ENCODE results near the gene OR2AG2.

Gene OR2AG2

DNA sequence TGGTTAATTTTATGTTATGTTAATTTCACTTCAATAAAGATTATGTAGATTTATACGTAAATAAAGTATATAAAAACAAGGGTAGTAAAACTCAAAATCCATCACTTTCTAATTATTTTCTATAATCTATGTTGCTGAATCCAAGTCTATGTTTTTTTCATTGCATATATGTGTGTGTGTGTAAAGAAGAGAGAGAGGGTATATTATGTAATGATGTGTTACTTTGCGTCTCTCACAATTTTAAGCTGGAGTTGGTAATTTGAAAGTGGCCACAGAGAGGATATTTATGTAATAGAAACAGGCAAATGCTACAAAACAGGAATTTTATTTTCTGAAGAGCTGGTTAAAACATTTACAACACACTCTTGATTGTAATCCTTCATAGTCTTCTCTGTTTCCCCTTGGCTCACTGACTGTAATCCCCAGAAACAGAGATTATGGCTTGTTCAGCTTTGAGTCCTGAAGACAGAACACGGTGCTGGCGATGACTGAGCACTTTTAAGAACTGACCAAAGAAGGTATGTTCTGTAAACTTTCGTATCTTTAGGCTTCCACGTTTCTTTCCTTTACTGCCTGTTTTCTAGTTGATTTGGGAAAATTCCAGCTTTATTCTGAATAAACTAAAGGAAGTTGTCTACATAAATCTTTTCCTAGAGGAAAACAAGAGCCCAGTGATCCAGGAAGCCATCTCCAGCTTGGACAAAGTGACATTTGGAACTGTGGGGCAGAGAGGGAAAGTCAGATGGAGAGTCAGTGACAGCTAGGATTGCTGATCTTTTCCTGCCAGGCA is 43.6 kb downstream of the OR2AG2 start:
- TF ChIP-seq ZNF274 (IDR thresholded peaks at IDR 0.05; ENCODE audit: low read depth, low read length): no peak
- H3K4me3 ChIP-seq (ENCODE audit: low read length): no peak overlapping the region

DNA sequence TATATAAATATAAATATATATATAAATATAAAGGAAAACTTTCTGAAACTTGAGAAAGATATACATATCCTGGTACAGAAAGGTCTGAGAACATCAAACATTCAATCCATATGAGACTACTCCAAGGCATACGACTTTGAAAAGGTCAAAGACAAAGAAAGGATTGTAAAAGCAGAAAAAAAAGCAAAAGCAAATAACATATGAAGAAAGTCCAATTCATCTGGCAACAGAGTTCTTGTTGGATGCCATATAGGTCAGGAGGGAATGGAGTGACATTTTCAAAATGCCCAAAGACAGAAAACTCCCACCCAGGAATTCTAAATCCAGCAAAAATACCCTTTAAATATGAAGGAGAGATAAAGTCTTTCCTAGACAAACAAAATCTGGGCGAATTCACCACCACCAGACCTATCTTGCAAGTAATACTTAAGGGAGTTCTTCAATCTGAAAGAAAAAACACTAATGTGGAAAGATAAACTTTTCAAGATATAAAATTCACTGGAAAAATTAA is 46.3 kb downstream of the OR2AG2 start:
- TF ChIP-seq ZNF274 (IDR thresholded peaks at IDR 0.05; ENCODE audit: low read depth, low read length): no peak
- H3K4me3 ChIP-seq (ENCODE audit: low read length): no peak overlapping the region

DNA sequence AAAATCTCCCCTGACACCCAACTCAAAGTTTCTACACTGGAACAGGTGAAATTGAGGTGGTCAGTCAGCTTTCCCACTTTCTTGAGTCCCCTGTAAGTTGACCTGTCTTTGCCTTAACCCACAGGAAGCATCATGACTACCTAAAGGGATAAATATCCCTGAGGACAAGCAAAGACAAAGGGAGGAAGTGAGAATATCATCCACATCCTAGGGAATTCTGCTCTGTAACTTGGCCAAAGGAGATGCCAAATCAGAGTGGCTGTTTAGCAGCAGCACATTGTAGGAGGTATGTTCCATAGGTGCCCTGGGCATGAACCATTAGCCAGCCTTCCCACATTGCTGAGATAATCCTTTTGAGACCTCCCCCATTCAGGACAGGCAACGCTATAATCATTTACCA is 47.8 kb downstream of the OR2AG2 start:
- no peak for TF ChIP-seq ZNF274 (IDR thresholded peaks at IDR 0.05; ENCODE audit: low read depth, low read length)
- H3K4me3 ChIP-seq (ENCODE audit: low read length): no peak overlapping the region

DNA sequence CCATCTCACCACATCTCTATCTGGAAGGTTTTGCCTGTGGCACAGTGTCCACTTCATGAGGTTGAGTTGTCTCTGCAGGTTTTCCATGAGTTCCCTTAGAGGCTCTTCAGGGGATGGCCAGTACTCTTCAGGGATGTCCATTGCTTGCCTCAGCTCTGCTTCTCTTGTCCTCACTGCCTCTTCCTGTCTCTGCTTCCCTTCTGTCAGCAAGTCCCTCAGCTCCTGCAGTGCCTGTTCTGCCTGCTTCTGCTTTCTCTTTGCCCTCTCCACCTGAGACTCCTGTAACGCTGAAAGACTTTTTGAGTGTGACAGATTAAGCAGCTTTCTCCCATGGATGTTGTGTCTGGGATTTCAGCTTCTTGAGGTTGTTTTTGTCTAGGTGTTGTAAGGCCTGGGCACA is 50.4 kb downstream of the OR2AG2 start:
- TF ChIP-seq ZNF274 (IDR thresholded peaks at IDR 0.05; ENCODE audit: low read depth, low read length): no peak

DNA sequence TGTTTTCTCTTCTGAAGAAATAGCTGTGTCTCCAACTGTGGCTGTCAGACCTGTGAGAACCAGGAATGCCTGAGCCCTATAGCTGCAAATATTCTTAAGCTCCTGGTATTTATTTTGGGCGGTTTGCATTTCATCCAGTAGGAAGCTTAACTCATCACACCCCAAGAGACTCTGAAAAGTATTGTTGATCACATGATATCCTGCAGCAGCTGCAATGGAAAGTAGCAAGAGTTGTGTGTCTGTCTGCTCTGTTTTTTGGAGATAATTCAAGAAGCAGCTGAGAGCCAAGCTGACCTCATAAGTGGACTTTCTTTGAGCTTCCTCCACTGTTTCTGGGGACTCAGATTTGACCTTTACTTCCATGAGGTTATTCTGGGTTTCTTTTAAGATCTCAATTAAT is 52.2 kb downstream of the OR2AG2 start:
- no peak overlapping the region for H3K4me3 ChIP-seq (ENCODE audit: low read length)
- TF ChIP-seq ZNF274 (IDR thresholded peaks at IDR 0.05; ENCODE audit: low read depth, low read length): no peak

More for the DNA sequence above, 50.4 kb downstream of the OR2AG2 start:
- H3K4me3 ChIP-seq (ENCODE audit: low read length): no peak overlapping the region

DNA sequence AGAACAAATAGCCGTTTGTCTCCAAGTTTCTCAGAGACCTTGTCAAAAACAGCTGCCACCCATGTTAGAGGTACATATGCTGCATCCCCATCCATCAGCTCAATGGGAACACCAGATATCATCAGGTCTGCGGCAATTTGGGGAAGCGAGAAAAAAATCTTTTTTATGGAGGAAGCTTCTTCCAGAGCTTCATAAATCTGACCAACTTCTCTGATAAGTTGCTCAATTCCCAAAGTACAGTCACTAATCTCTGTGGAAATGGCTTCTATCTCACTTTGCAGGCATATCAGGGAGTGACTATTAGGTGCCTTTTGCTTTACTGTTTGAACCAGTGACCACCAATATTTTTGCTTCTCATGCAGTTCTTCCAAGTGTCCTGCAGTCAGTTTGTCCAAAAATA is 54.4 kb downstream of the OR2AG2 start:
- TF ChIP-seq ZNF274 (IDR thresholded peaks at IDR 0.05; ENCODE audit: low read depth, low read length): no peak
- H3K4me3 ChIP-seq (ENCODE audit: low read length): no peak overlapping the region
